Lung (tissue), 12 donors: ENCODE data around the gene CDC42. TPM values are rescaled to one million over a fixed set of nuclear protein-coding genes. Genes with fewer than 3 reads are reported as not detected.

ENCODE experiments used
- ATAC-seq: fragments of 200-7000 bp; cut with Tn5 transposase; one replicate; pipeline ENCODE4 v1.9.1; 2020; ENCODE audit warnings: moderate number of reproducible peaks; ENCODE audit not compliant: insufficient read depth, low FRiP score
- DNase-seq, 3 donors: peaks; one replicate each; pipeline ENCODE4 v3.0.0-alpha.2; 2013 to 2017
- H3K27ac ChIP-seq, 2 donors: one replicate each; pipeline ENCODE4 v1.5.1; 2013; ENCODE audit warnings: mild to moderate bottlenecking in 2 of 2, moderate library complexity in 2 of 2, control low read depth in 1 of 2, inconsistent platforms in 1 of 2, low read depth in 1 of 2, low read length in 1 of 2
- H3K27me3 ChIP-seq, 3 donors: one replicate each; pipeline ENCODE4 v1.5.1; 2013; ENCODE audit warnings: low read length in 2 of 3; ENCODE audit not compliant: control insufficient read depth in 3 of 3, insufficient read depth in 3 of 3
- H3K36me3 ChIP-seq, 4 donors: one replicate each; pipeline ENCODE4 v1.5.1; 2013; ENCODE audit warnings: low read length in 4 of 4, mild to moderate bottlenecking in 1 of 4, moderate library complexity in 1 of 4; ENCODE audit not compliant: control insufficient read depth in 4 of 4, insufficient read depth in 4 of 4
- H3K4me1 ChIP-seq, 5 donors: one replicate each; pipeline ENCODE4 v1.5.1; 2013; ENCODE audit warnings: low read length in 5 of 5, mild to moderate bottlenecking in 2 of 5, moderate library complexity in 1 of 5; ENCODE audit not compliant: control insufficient read depth in 5 of 5, insufficient read depth in 5 of 5
- H3K4me3 ChIP-seq: one replicate; pipeline ENCODE4 v1.5.1; 2013; ENCODE audit warnings: mild to moderate bottlenecking, control low read depth, moderate library complexity
- H3K9ac ChIP-seq, 2 donors: one replicate each; pipeline ENCODE4 v1.5.1; 2013; ENCODE audit warnings: low read length in 2 of 2, control low read depth in 1 of 2; ENCODE audit not compliant: insufficient read depth in 1 of 2
- H3K9me3 ChIP-seq, 4 donors: one replicate each; pipeline ENCODE4 v1.5.1; 2013; ENCODE audit warnings: low read length in 3 of 4, mild to moderate bottlenecking in 1 of 4, moderate library complexity in 1 of 4; ENCODE audit not compliant: control insufficient read depth in 4 of 4, insufficient read depth in 3 of 4
- CTCF ChIP-seq: IDR thresholded peaks from 2 replicates; pipeline ENCODE4 v1.5.1; 2012; ENCODE audit warnings: mild to moderate bottlenecking; ENCODE audit errors: control extremely low read depth, extremely low read depth
- whole genome bisulfite sequencing, 2 donors: extraction: QIAGEN DNeasy Blood & Tissue Kit; methylation state at CpG; one replicate each; pipeline ENCODE4 v1.1.7; 2013; 5-methylcytosine and 5-hydroxymethylcytosine counted together
- polyA plus RNA-seq, 2 donors: library from polyadenylated mRNA; stranded (reverse); fragments of 200-250 nt; gene quantifications; one replicate each; pipeline ENCODE4 v1.2.1, GENCODE V29; 2013
- total RNA-seq, 2 donors: library from RNA; depleted of rRNA in 1 of 2; stranded (reverse); fragments of >200 nt in 1 of 2; gene quantifications; one replicate each; pipeline ENCODE4 v1.2.1, GENCODE V29; 2014 to 2021
- donor health status: control.
- donor health status: control.
- donor health status: Bipolar disorder and iron deficiency.
- donor health status: healthy.
- donor health status: DM: yes; HTN: yes; CAD: no.

The CDC42 gene
- total and polyA plus RNA-seq, 4 donors: 137 to 231 (median 219) TPM

- H3K27me3 ChIP-seq: no peaks in the 10 kb centered on the region
- no peaks in the 10 kb centered on the region for H3K9me3 ChIP-seq
- H3K4me1 ChIP-seq: peaks cover 0 to 4% (median 0%) of the 10 kb centered on the region in 5 donors
- no peak overlapping the region for H3K27ac ChIP-seq
- H3K9ac ChIP-seq: no peak overlapping the region
- 78 to 95% methylated on average over 9 of the region's 9 CpGs for WGBS, 2 donors
- ATAC-seq (no peak), DNase-seq (no peak)
- no peak overlapping the region for H3K4me3 ChIP-seq
- no peak for TF ChIP-seq CTCF
- H3K36me3 ChIP-seq: peaks cover 0 to 10% (median 0%) of the 10 kb centered on the region in 4 donors
Measured at GRCh38 chr1:22123901-22124404, 71.4 kb downstream of the CDC42 start.

- TF ChIP-seq CTCF: no peak
- Histone ChIP-seq H3K27ac (no peak overlapping the region), H3K4me3 (no peak overlapping the region), H3K36me3 (peaks cover 0 to 9% (median 0%) of the 10 kb centered on the region in 4 donors), H3K9me3 (no peaks in the 10 kb centered on the region), H3K9ac (no peak overlapping the region), H3K4me1 (peaks cover 0 to 4% (median 0%) of the 10 kb centered on the region in 5 donors), H3K27me3 (no peaks in the 10 kb centered on the region)
- DNase-seq (no peak), ATAC-seq (no peak)
- 95 to 96% methylated on average over 8 of the region's 8 CpGs for WGBS, 2 donors
Measured at GRCh38 chr1:22124592-22125229, 72.2 kb downstream of the CDC42 start.

- 88 to 92% methylated on average over 12 of the region's 12 CpGs for WGBS, 2 donors
- Histone ChIP-seq H3K36me3 (peaks cover 0 to 2% (median 0%) of the 10 kb centered on the region in 4 donors), H3K4me3 (no peak overlapping the region), H3K9me3 (no peaks in the 10 kb centered on the region), H3K27me3 (no peaks in the 10 kb centered on the region), H3K9ac (no peak overlapping the region), H3K4me1 (peaks cover 0 to 4% (median 0%) of the 10 kb centered on the region in 5 donors), H3K27ac (no peak overlapping the region)
- ATAC-seq (no peak), DNase-seq (no peak)
- no peak for TF ChIP-seq CTCF
Measured at GRCh38 chr1:22126531-22126930, 74.0 kb downstream of the CDC42 start.
